Lung (tissue), 12 donors: ENCODE results near the gene UGT1A8. TPM values are rescaled to one million over a fixed set of nuclear protein-coding genes. Genes with fewer than 3 reads are reported as not detected.

Experiments
- ATAC-seq: fragments of 200-7000 bp; cut with Tn5 transposase; one replicate; pipeline ENCODE4 v1.9.1; 2020; ENCODE audit warnings: moderate number of reproducible peaks; ENCODE audit not compliant: insufficient read depth, low FRiP score
- DNase-seq, 3 donors: peaks; one replicate each; pipeline ENCODE4 v3.0.0-alpha.2; 2013 to 2017
- H3K27ac ChIP-seq, 2 donors: one replicate each; pipeline ENCODE4 v1.5.1; 2013; ENCODE audit warnings: mild to moderate bottlenecking in 2 of 2, moderate library complexity in 2 of 2, control low read depth in 1 of 2, inconsistent platforms in 1 of 2, low read depth in 1 of 2, low read length in 1 of 2
- H3K27me3 ChIP-seq, 3 donors: one replicate each; pipeline ENCODE4 v1.5.1; 2013; ENCODE audit warnings: low read length in 2 of 3; ENCODE audit not compliant: control insufficient read depth in 3 of 3, insufficient read depth in 3 of 3
- H3K36me3 ChIP-seq, 4 donors: one replicate each; pipeline ENCODE4 v1.5.1; 2013; ENCODE audit warnings: low read length in 4 of 4, mild to moderate bottlenecking in 1 of 4, moderate library complexity in 1 of 4; ENCODE audit not compliant: control insufficient read depth in 4 of 4, insufficient read depth in 4 of 4
- H3K4me1 ChIP-seq, 5 donors: one replicate each; pipeline ENCODE4 v1.5.1; 2013; ENCODE audit warnings: low read length in 5 of 5, mild to moderate bottlenecking in 2 of 5, moderate library complexity in 1 of 5; ENCODE audit not compliant: control insufficient read depth in 5 of 5, insufficient read depth in 5 of 5
- H3K4me3 ChIP-seq: one replicate; pipeline ENCODE4 v1.5.1; 2013; ENCODE audit warnings: mild to moderate bottlenecking, control low read depth, moderate library complexity
- H3K9ac ChIP-seq, 2 donors: one replicate each; pipeline ENCODE4 v1.5.1; 2013; ENCODE audit warnings: low read length in 2 of 2, control low read depth in 1 of 2; ENCODE audit not compliant: insufficient read depth in 1 of 2
- H3K9me3 ChIP-seq, 4 donors: one replicate each; pipeline ENCODE4 v1.5.1; 2013; ENCODE audit warnings: low read length in 3 of 4, mild to moderate bottlenecking in 1 of 4, moderate library complexity in 1 of 4; ENCODE audit not compliant: control insufficient read depth in 4 of 4, insufficient read depth in 3 of 4
- CTCF ChIP-seq: IDR thresholded peaks from 2 replicates; pipeline ENCODE4 v1.5.1; 2012; ENCODE audit warnings: mild to moderate bottlenecking; ENCODE audit errors: control extremely low read depth, extremely low read depth
- WGBS, 2 donors: extraction: QIAGEN DNeasy Blood & Tissue Kit; methylation state at CpG; one replicate each; pipeline ENCODE4 v1.1.7; 2013; 5-methylcytosine and 5-hydroxymethylcytosine counted together
- polyA plus RNA-seq, 2 donors: library from polyadenylated mRNA; stranded (reverse); fragments of 200-250 nt; gene quantifications; one replicate each; pipeline ENCODE4 v1.2.1, GENCODE V29; 2013
- total RNA-seq, 2 donors: library from RNA; depleted of rRNA in 1 of 2; stranded (reverse); fragments of >200 nt in 1 of 2; gene quantifications; one replicate each; pipeline ENCODE4 v1.2.1, GENCODE V29; 2014 to 2021
- donor health status: control.
- donor health status: control.
- donor health status: Bipolar disorder and iron deficiency.
- donor health status: healthy.
- donor health status: DM: yes; HTN: yes; CAD: no.

The UGT1A8 gene
- total and polyA plus RNA-seq, 4 donors: 0.26 TPM; not detected in 3

GRCh38 chr2:233754872-233755611 is 137.6 kb downstream of the UGT1A8 start:
- Histone ChIP-seq H3K9ac (no peak overlapping the region), H3K36me3 (no peaks in the 10 kb centered on the region), H3K27ac (no peak overlapping the region), H3K4me1 (no peaks in the 10 kb centered on the region), H3K9me3 (peaks cover 0 to 10% (median 3%) of the 10 kb centered on the region in 4 donors), H3K27me3 (no peaks in the 10 kb centered on the region), H3K4me3 (no peak overlapping the region)
- TF ChIP-seq CTCF: no peak
- DNase-seq: no peak
- no peak for ATAC-seq
- 90 to 92% methylated on average over 42 to 44 of the region's 44 CpGs for WGBS, 2 donors

- no peak for ATAC-seq
Observed at GRCh38 chr2:233756429-233757081, 139.1 kb downstream of the UGT1A8 start.

GRCh38 chr2:233758141-233758540 is 140.7 kb downstream of the UGT1A8 start:
- H3K27ac ChIP-seq: no peak overlapping the region
- ATAC-seq: no peak
- no peak overlapping the region for H3K9ac ChIP-seq
- H3K4me1 ChIP-seq: no peaks in the 10 kb centered on the region
- no peak overlapping the region for H3K4me3 ChIP-seq
- H3K36me3 ChIP-seq: no peaks in the 10 kb centered on the region
- H3K27me3 ChIP-seq: no peaks in the 10 kb centered on the region
- no peak for DNase-seq
- no peak for TF ChIP-seq CTCF
- peaks cover 0 to 3% (median 0%) of the 10 kb centered on the region in 4 donors for H3K9me3 ChIP-seq

More at GRCh38 chr2:233756429-233757081, 139.1 kb downstream of the UGT1A8 start:
- Histone ChIP-seq H3K9me3 (peaks cover 0 to 3% (median 0%) of the 10 kb centered on the region in 4 donors), H3K27me3 (no peaks in the 10 kb centered on the region), H3K4me1 (no peaks in the 10 kb centered on the region), H3K27ac (no peak overlapping the region), H3K9ac (no peak overlapping the region), H3K36me3 (no peaks in the 10 kb centered on the region), H3K4me3 (no peak overlapping the region)
- DNase-seq: no peak
- WGBS, 2 donors: 67 to 84% methylated on average over 7 of the region's 7 CpGs
- TF ChIP-seq CTCF: no peak
